Progenitor cell of endocrine pancreas (in vitro differentiated cells): ENCODE measurements around the gene UNC45B. TPM values are rescaled to one million over a fixed set of nuclear protein-coding genes. Genes with fewer than 3 reads are reported as not detected.
"Not testable (repeated sequence)": the region's sequence is repeated elsewhere in the genome, so short reads cannot be mapped to it uniquely, and the experiment has no call there.

Experiments used
- DNase-seq: peaks from one replicate; pipeline ENCODE4 v3.0.0; 2021; ENCODE audit warnings: low spot score; ENCODE audit not compliant: unreplicated experiment
- H3K27ac Mint-ChIP-seq: 2 replicates; pipeline ENCODE4 v1.8.0; 2021; ENCODE audit warnings: mild to moderate bottlenecking, moderate library complexity, mixed read lengths
- H3K27me3 Mint-ChIP-seq: 2 replicates; pipeline ENCODE4 v1.8.0; 2021; ENCODE audit warnings: mixed read lengths
- H3K36me3 Mint-ChIP-seq: 2 replicates; pipeline ENCODE4 v1.8.0; 2022; ENCODE audit warnings: mixed read lengths; ENCODE audit not compliant: insufficient read depth
- H3K4me1 Mint-ChIP-seq: 2 replicates; pipeline ENCODE4 v1.8.0; 2021; ENCODE audit warnings: low read depth, mixed read lengths
- H3K4me3 Mint-ChIP-seq: 2 replicates; pipeline ENCODE4 v1.8.0; 2021; ENCODE audit warnings: low read depth, mild to moderate bottlenecking, moderate library complexity, mixed read lengths
- H3K9me3 Mint-ChIP-seq: 2 replicates; pipeline ENCODE4 v1.8.0; 2021; ENCODE audit warnings: low read depth, mixed read lengths
- CTCF ChIP-seq: fragments of 200-600 bp; sonication (generic); IDR thresholded peaks from one replicate; pipeline ENCODE4 v1.5.0; 2021; ENCODE audit warnings: antibody characterized with exemption, mild to moderate bottlenecking; ENCODE audit not compliant: unreplicated experiment
- total RNA-seq: library from RNA; stranded (reverse); gene quantifications from 2 replicates; pipeline ENCODE4 v1.2.1, GENCODE V29; 2021

UNC45B gene
- total RNA-seq, 1 donor from 2014 or later = not detected

- peaks cover 15% of the 10 kb centered on the region for H3K36me3 Mint-ChIP-seq
- H3K27me3 Mint-ChIP-seq = no peaks in the 10 kb centered on the region
- H3K27ac Mint-ChIP-seq = no peak overlapping the region
- no peaks in the 10 kb centered on the region for H3K4me1 Mint-ChIP-seq
- no peak for TF ChIP-seq CTCF
- no peaks in the 10 kb centered on the region for H3K9me3 Mint-ChIP-seq
- H3K4me3 Mint-ChIP-seq = no peak overlapping the region
- DNase-seq = no peak
Observed at GRCh38 chr17:35104844-35105450, 42.7 kb upstream of the UNC45B start.

- not testable (repeated sequence) for H3K4me1 Mint-ChIP-seq, H3K9me3 Mint-ChIP-seq, DNase-seq, H3K27me3 Mint-ChIP-seq, H3K4me3 Mint-ChIP-seq, H3K36me3 Mint-ChIP-seq, H3K27ac Mint-ChIP-seq
Observed at GRCh38 chr17:35110791-35111190, 36.8 kb upstream of the UNC45B start.

DNA sequence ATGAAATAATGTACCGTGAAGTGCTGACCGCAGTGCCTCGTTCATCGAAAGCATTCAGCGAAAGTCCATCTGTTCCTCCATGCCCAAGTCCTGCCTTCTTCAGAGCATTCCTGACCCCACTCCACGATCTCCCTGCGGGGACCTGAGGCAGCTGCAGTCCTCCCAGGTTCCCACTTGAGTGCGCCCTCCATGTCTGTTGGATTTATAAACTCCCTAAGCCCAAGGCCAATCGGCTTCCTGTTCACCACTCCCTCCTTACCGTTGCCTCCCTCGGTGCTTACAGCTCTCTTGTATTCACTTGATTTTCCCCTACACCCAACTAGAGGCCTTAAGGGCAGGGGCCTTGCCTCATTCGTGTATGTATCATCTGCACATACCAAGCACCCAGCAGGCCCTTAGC lies 30.8 kb upstream of the UNC45B start:
- Mint-ChIP-seq H3K36me3 (peaks cover 6% of the 10 kb centered on the region), H3K27ac (no peak overlapping the region), H3K9me3 (no peaks in the 10 kb centered on the region), H3K27me3 (peaks cover 8% of the 10 kb centered on the region), H3K4me3 (no peak overlapping the region), H3K4me1 (peaks cover 4% of the 10 kb centered on the region)
- no peak for TF ChIP-seq CTCF
- DNase-seq = no peak

GRCh38 chr17:35117984-35118383 lies 29.6 kb upstream of the UNC45B start:
- no peak for TF ChIP-seq CTCF
- peak overlapping the region; percentile 57 for H3K4me3 Mint-ChIP-seq
- H3K27me3 Mint-ChIP-seq = peaks cover 13% of the 10 kb centered on the region
- H3K27ac Mint-ChIP-seq = no peak overlapping the region
- peaks cover 6% of the 10 kb centered on the region for H3K36me3 Mint-ChIP-seq
- H3K9me3 Mint-ChIP-seq = no peaks in the 10 kb centered on the region
- DNase-seq = no peak
- H3K4me1 Mint-ChIP-seq = peaks cover 4% of the 10 kb centered on the region

DNA sequence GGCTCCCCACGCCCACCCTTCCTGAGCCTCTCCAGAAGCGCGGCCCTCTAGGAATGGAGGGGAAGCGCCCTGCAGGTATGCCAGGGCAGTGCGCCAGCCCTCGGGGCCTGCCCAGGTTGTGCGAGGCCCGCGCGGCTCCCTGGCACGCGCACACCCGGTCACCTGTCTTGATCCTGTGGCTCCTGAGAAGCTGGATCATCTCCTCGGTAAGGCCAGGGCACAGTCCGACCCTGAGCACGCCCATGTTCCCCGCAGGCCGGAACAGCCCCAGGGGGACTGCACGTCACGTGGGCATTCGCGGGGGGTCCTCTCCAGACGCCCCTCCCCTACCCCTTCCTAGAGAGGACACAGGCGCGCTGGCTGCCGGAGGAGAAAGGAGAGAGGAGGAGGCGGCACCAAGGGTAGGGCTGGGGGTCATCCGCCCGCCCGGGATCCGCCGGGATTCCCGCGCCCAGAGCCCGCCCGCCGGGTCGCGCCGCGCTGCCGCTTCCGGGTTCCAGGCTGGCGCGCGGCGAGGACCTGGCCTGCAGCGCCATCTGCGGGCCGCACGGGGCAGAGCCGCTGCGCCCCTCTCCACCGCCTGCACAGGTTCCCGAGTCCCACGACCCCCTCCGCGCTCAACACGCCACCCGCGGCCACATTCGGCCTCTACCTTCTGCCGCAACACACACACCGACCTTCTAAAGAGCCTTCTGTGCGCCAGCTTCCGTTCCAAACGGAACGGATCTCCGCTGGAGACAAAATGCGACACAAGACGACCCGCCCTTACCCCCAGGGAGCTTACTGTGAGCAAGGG lies 28.0 kb upstream of the UNC45B start, which contains the start of gene RAD51D:
Gene RAD51D (minus strand): TSS at position 491 of the 796 bp plus-strand sequence. CDS start 247 bp downstream, at position 244.
- peak; percentile 95 for TF ChIP-seq CTCF
- no peaks in the 10 kb centered on the region for H3K9me3 Mint-ChIP-seq
- DNase-seq = peak; percentile 75
- peaks cover 4% of the 10 kb centered on the region for H3K4me1 Mint-ChIP-seq
- peaks cover 13% of the 10 kb centered on the region for H3K27me3 Mint-ChIP-seq
- peak within 1 kb of the TSS; percentile 93 for H3K27ac Mint-ChIP-seq
- H3K36me3 Mint-ChIP-seq = peaks cover 6% of the 10 kb centered on the region
- H3K4me3 Mint-ChIP-seq = peak within 1 kb of the TSS; percentile 88
